ENCODE measurements around the gene NUAK2. TPM values are rescaled to one million over a fixed set of nuclear protein-coding genes. Genes with fewer than 3 reads are reported as not detected.
A peak's percentile ranks its signal among the peaks of the same experiment; 100 is the strongest.

Gene NUAK2
- total RNA-seq, 6 experiments from 2014 or later: 6.3 to 8.2 (median 7.3) TPM

GRCh38 chr1:205344066-205344928, 22.8 kb upstream of the NUAK2 start:
- no peak overlapping the region for H3K27ac Mint-ChIP-seq
- H3K27me3 Mint-ChIP-seq (ENCODE audit: insufficient read depth): peaks cover 55% of the 10 kb centered on the region
- no peaks in the 10 kb centered on the region for H3K4me1 Mint-ChIP-seq (ENCODE audit: low read depth)
- DNase-seq: no peak
- H3K9me3 Mint-ChIP-seq: no peaks in the 10 kb centered on the region
- H3K36me3 Mint-ChIP-seq (ENCODE audit: low read depth): no peaks in the 10 kb centered on the region
- no peak overlapping the region for H3K4me3 Mint-ChIP-seq
- no peak for TF ChIP-seq CTCF (IDR thresholded peaks at IDR 0.05)

GRCh38 chr1:205343431-205344065, 22.0 kb upstream of the NUAK2 start:
- DNase-seq: no peak
- peak; percentile 35; the same call in 1 of the 2 replicates for TF ChIP-seq CTCF (IDR thresholded peaks at IDR 0.05)
- no peaks in the 10 kb centered on the region for H3K4me1 Mint-ChIP-seq (ENCODE audit: low read depth)
- peaks cover 60% of the 10 kb centered on the region for H3K27me3 Mint-ChIP-seq (ENCODE audit: insufficient read depth)
- H3K9me3 Mint-ChIP-seq: no peaks in the 10 kb centered on the region
- no peaks in the 10 kb centered on the region for H3K36me3 Mint-ChIP-seq (ENCODE audit: low read depth)
- H3K4me3 Mint-ChIP-seq: no peak overlapping the region
- H3K27ac Mint-ChIP-seq: no peak overlapping the region

GRCh38 chr1:205342986-205343385, 21.4 kb upstream of the NUAK2 start:
- Mint-ChIP-seq H3K36me3 (ENCODE audit: low read depth) (no peaks in the 10 kb centered on the region), H3K27ac (no peak overlapping the region), H3K4me1 (ENCODE audit: low read depth) (no peaks in the 10 kb centered on the region), H3K9me3 (no peaks in the 10 kb centered on the region), H3K4me3 (no peak overlapping the region), H3K27me3 (ENCODE audit: insufficient read depth) (peaks cover 60% of the 10 kb centered on the region)
- DNase-seq: no peak
- no peak for TF ChIP-seq CTCF (IDR thresholded peaks at IDR 0.05)

- no peak overlapping the region for H3K4me3 Mint-ChIP-seq
- peaks cover 47% of the 10 kb centered on the region for H3K27me3 Mint-ChIP-seq (ENCODE audit: insufficient read depth)
- H3K27ac Mint-ChIP-seq: no peak overlapping the region
- DNase-seq: no peak
- no peaks in the 10 kb centered on the region for H3K4me1 Mint-ChIP-seq (ENCODE audit: low read depth)
- TF ChIP-seq CTCF (IDR thresholded peaks at IDR 0.05): no peak
- H3K36me3 Mint-ChIP-seq (ENCODE audit: low read depth): no peaks in the 10 kb centered on the region
- no peaks in the 10 kb centered on the region for H3K9me3 Mint-ChIP-seq
Measured at GRCh38 chr1:205340676-205341075, 19.1 kb upstream of the NUAK2 start.

- H3K27ac Mint-ChIP-seq: no peak overlapping the region
- TF ChIP-seq CTCF (IDR thresholded peaks at IDR 0.05): no peak
- H3K4me3 Mint-ChIP-seq: no peak overlapping the region
- no peaks in the 10 kb centered on the region for H3K36me3 Mint-ChIP-seq (ENCODE audit: low read depth)
- H3K4me1 Mint-ChIP-seq (ENCODE audit: low read depth): no peaks in the 10 kb centered on the region
- no peaks in the 10 kb centered on the region for H3K9me3 Mint-ChIP-seq
- no peak for DNase-seq
- peaks cover 42% of the 10 kb centered on the region for H3K27me3 Mint-ChIP-seq (ENCODE audit: insufficient read depth)
Measured at GRCh38 chr1:205339717-205340116, 18.2 kb upstream of the NUAK2 start.
